AG04449 (cell line): ENCODE measurements around the gene GINS2.

Experiments
- CTCF ChIA-PET: fragments of 350-600 bp; formaldehyde crosslinking; extraction: SDS; loops from one replicate; lab custom pipeline; 2021; ENCODE audit warnings: antibody characterized with exemption; lab: Yijun Ruan, JAX
- POLR2A ChIA-PET: fragments of 400-600, 350-600 bp; formaldehyde crosslinking; extraction: SDS; loops from one replicate; lab custom pipeline; 2020; ENCODE audit warnings: antibody characterized with exemption, inconsistent platforms; lab: Yijun Ruan, JAX
- DNase-seq: peaks from one replicate; pipeline ENCODE4 v3.0.0-alpha.2; 2010; ENCODE audit warnings: low read depth, low spot score
- H3K4me3 ChIP-seq: 2 replicates; pipeline ENCODE4 v1.5.1; 2011; ENCODE audit warnings: low read depth, mild to moderate bottlenecking, control low read depth, low read length
- CTCF ChIP-seq: IDR thresholded peaks from one replicate; pipeline ENCODE4 v1.5.1; 2011; ENCODE audit warnings: mild to moderate bottlenecking, moderate library complexity, low read length, control low read depth, inconsistent platforms; ENCODE audit not compliant: insufficient read depth; ENCODE audit errors: missing control alignments

Gene GINS2

GRCh38 chr16:85706449-85707034, 17.8 kb upstream of the GINS2 start:
- TF ChIP-seq CTCF = no peak
- DNase-seq = no peak
- ChIA-PET CTCF (interaction anchor here (1.0 to 1.4 kb wide), 2 partner anchors 10 to 12 kb away, joined by 4 to 5 read pairs; no protein-coding TSS in a partner anchor), POLR2A (no interaction called here)
- no peak overlapping the region for H3K4me3 ChIP-seq

GRCh38 chr16:85704900-85705846, 16.4 kb upstream of the GINS2 start:
- POLR2A ChIA-PET = no interaction called here
- CTCF ChIA-PET = interaction anchor here (1.6 kb wide), 1 partner anchor 12 kb away, joined by 10 read pairs; no protein-coding TSS in a partner anchor

GRCh38 chr16:85704011-85704410, 15.3 kb upstream of the GINS2 start:
- no peak overlapping the region for H3K4me3 ChIP-seq
- ChIA-PET POLR2A (no interaction called here), CTCF (interaction anchor here (1.1 to 1.6 kb wide), 3 partner anchors 12 to 15 kb away, joined by 4 to 10 read pairs (median 4); no protein-coding TSS in a partner anchor)
- TF ChIP-seq CTCF = no peak
- DNase-seq = no peak

More at GRCh38 chr16:85704900-85705846, 16.4 kb upstream of the GINS2 start:
- no peak for TF ChIP-seq CTCF
- H3K4me3 ChIP-seq = no peak overlapping the region
- DNase-seq = no peak

GRCh38 chr16:85699628-85700027, 10.9 kb upstream of the GINS2 start:
- CTCF ChIA-PET = interaction anchor here (1.2 to 1.6 kb wide), 2 partner anchors 10 to 18 kb away, joined by 4 read pairs; no protein-coding TSS in a partner anchor
- POLR2A ChIA-PET = no interaction called here
- peak; percentile 42 for DNase-seq
- no peak overlapping the region for H3K4me3 ChIP-seq
- TF ChIP-seq CTCF = no peak

- DNase-seq = no peak
- no peak overlapping the region for H3K4me3 ChIP-seq
- no peak for TF ChIP-seq CTCF
- POLR2A ChIA-PET = interaction anchor here (0.7 kb wide), 1 partner anchor 51 kb away, joined by 3 read pairs; no protein-coding TSS in a partner anchor
- CTCF ChIA-PET = interaction anchor here (0.9 to 1.6 kb wide), 3 partner anchors 11 to 40 kb away, joined by 3 to 4 read pairs (median 4); no protein-coding TSS in a partner anchor
These were observed 10.3 kb upstream of the GINS2 start for GRCh38 chr16:85698935-85699558.
